Gastroesophageal sphincter (tissue), 3 donors: ENCODE measurements around the gene BLOC1S1.

Experiments used
- EP300 ChIP-seq: sonication (generic); formaldehyde crosslinking; IDR thresholded peaks from one replicate; pipeline ENCODE4 v1.6.1; 2017; ENCODE audit warnings: antibody characterized with exemption, mild to moderate bottlenecking
- POLR2A ChIP-seq, 2 donors: fragments of 450-650 bp; IDR thresholded peaks; one replicate each; pipeline ENCODE4 v1.6.1; 2017; ENCODE audit warnings: antibody characterized with exemption in 2 of 2, mild to moderate bottlenecking in 2 of 2, moderate library complexity in 1 of 2
- TF ChIP-seq, protein P1 (sequence below), 4 experiments: fragments of 200-600 bp in 2 of 4; fragments of 450-650 bp in 2 of 4; sonication (generic) in 1 of 4; IDR thresholded peaks; one replicate each; pipeline ENCODE4 v1.5.1; 2017 to 2019; ENCODE audit warnings: antibody characterized with exemption in 4 of 4, mild to moderate bottlenecking in 2 of 4, moderate library complexity in 2 of 4

DNA sequence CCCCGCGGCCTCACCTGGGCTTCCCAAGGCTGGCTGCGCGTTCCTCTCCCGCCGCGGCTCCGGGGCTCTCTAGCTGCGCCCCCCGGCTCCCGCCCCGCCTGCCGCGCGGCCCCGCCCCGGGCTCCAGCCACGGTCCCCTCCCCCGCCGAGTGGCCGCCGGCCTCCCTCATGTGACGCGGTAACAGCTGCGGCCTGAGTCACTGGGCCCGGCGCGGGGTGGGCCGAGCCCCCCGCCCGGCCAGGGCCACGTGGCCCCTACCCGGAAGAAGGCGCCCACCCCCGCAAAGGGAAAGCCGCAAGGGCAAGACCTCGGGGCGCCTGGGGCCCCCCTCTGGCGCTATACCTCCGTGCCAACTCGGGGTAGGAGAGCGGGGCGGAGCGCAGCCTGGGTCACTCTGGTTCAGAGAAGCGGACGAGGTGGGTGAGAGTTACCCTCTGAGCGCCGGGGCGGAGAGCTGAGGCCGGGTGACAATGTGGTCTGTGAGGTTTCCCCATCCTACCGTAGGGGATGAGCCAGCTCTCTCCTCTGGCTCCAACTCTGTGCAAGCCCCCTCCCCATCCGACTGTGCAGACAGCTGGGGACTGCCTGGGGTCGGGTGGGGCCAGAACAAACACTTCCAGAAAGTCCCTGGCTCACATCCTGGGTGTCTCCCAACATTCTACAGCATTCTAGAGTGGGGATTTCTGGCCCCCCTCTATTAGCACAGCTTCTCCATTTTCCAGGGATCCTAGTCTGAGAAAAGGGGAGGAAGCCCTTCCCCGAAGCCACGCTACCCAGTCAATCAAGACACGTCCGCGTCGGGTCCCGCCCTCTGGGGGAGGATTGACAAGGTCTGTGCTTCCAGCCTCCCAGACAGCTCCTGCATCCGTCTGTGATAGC is 13.3 kb downstream of the BLOC1S1 start, which contains the start of gene CD63:
- peak; percentile 91 to 97 for TF ChIP-seq POLR2A (IDR thresholded peaks at IDR 0.05)
- TF ChIP-seq, protein P1, sequence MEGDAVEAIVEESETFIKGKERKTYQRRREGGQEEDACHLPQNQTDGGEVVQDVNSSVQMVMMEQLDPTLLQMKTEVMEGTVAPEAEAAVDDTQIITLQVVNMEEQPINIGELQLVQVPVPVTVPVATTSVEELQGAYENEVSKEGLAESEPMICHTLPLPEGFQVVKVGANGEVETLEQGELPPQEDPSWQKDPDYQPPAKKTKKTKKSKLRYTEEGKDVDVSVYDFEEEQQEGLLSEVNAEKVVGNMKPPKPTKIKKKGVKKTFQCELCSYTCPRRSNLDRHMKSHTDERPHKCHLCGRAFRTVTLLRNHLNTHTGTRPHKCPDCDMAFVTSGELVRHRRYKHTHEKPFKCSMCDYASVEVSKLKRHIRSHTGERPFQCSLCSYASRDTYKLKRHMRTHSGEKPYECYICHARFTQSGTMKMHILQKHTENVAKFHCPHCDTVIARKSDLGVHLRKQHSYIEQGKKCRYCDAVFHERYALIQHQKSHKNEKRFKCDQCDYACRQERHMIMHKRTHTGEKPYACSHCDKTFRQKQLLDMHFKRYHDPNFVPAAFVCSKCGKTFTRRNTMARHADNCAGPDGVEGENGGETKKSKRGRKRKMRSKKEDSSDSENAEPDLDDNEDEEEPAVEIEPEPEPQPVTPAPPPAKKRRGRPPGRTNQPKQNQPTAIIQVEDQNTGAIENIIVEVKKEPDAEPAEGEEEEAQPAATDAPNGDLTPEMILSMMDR (IDR thresholded peaks at IDR 0.05), result peak in 1 of 4 experiments; percentile 2
- no peak for TF ChIP-seq EP300
